ENCODE measurements around the gene SIK1.
"Not testable (repeated sequence)": the region's sequence is repeated elsewhere in the genome, so short reads cannot be mapped to it uniquely, and the experiment has no call there.

The SIK1 gene

GRCh38 chr21:43426404-43427241, at the start of gene SIK1:
Gene SIK1 (minus strand): TSS chr21:43427131. CDS start chr21:43426178, 953 bp downstream.
- DNase-seq, result not testable (repeated sequence)

GRCh38 chr21:43471597-43472242, 44.8 kb upstream of the SIK1 start:
- not testable (repeated sequence) for DNase-seq

- DNase-seq, result not testable (repeated sequence)
Measured at GRCh38 chr21:43469719-43470458, 43.0 kb upstream of the SIK1 start.

GRCh38 chr21:43467785-43468184, 40.9 kb upstream of the SIK1 start:
- DNase-seq, result no peak

- DNase-seq, result not testable (repeated sequence)
Measured at GRCh38 chr21:43465159-43465558, 38.2 kb upstream of the SIK1 start.

GRCh38 chr21:43463498-43464261, 36.7 kb upstream of the SIK1 start:
- DNase-seq, result not testable (repeated sequence)

GRCh38 chr21:43462932-43463331, 36.0 kb upstream of the SIK1 start:
- DNase-seq, result not testable (repeated sequence)

- not testable (repeated sequence) for DNase-seq
Measured at GRCh38 chr21:43460475-43460874, 33.5 kb upstream of the SIK1 start.

- not testable (repeated sequence) for DNase-seq
Measured at GRCh38 chr21:43458995-43459394, 32.1 kb upstream of the SIK1 start.

GRCh38 chr21:43456616-43457314, 29.8 kb upstream of the SIK1 start:
- DNase-seq, result not testable (repeated sequence)

GRCh38 chr21:43455717-43456116, 28.8 kb upstream of the SIK1 start:
- DNase-seq, result not testable (repeated sequence)

GRCh38 chr21:43454176-43454575, 27.2 kb upstream of the SIK1 start:
- not testable (repeated sequence) for DNase-seq

GRCh38 chr21:43451850-43452249, 24.9 kb upstream of the SIK1 start:
- not testable (repeated sequence) for DNase-seq

- DNase-seq, result not testable (repeated sequence)
Measured at GRCh38 chr21:43450287-43450686, 23.4 kb upstream of the SIK1 start.

- DNase-seq, result not testable (repeated sequence)
Measured at GRCh38 chr21:43447353-43447977, 20.5 kb upstream of the SIK1 start.

GRCh38 chr21:43446277-43446932, 19.5 kb upstream of the SIK1 start:
- not testable (repeated sequence) for DNase-seq

- DNase-seq, result not testable (repeated sequence)
Measured at GRCh38 chr21:43444524-43444923, 17.6 kb upstream of the SIK1 start.

- not testable (repeated sequence) for DNase-seq
Measured at GRCh38 chr21:43442571-43442970, 15.6 kb upstream of the SIK1 start.

- DNase-seq, result not testable (repeated sequence)
Measured at GRCh38 chr21:43440835-43441727, 14.2 kb upstream of the SIK1 start.

All from SIG-M5 (cell line).